Neural cell (in vitro differentiated cells): ENCODE results near the gene GAS5. TPM values are rescaled to one million over a fixed set of nuclear protein-coding genes. Genes with fewer than 3 reads are reported as not detected.

ENCODE experiments used
- H2AFZ ChIP-seq: fragments of 200-600, 300-800 bp; sonication (generic), shearing (Covaris generic); 2 replicates; pipeline ENCODE4 v1.6.0; 2014; ENCODE audit warnings: low read depth, mild to moderate bottlenecking, antibody characterized with exemption, low read length, moderate library complexity
- H3F3A ChIP-seq: fragments of 200-600 bp; shearing (Covaris generic); 2 replicates; pipeline ENCODE4 v1.6.1; 2016; ENCODE audit warnings: mild to moderate bottlenecking, moderate library complexity, mixed read lengths, antibody characterized with exemption, low read length; ENCODE audit not compliant: insufficient read depth, poor library complexity, severe bottlenecking
- H3K27ac ChIP-seq: fragments of 200-600, 300-800 bp; sonication (generic), shearing (Covaris generic); 2 replicates; pipeline ENCODE4 v1.5.1; 2014; ENCODE audit warnings: mild to moderate bottlenecking, low read length, moderate library complexity
- H3K27me3 ChIP-seq: fragments of 300-800, 200-600 bp; sonication (generic), shearing (Covaris generic); 2 replicates; pipeline ENCODE4 v1.6.0; 2014; ENCODE audit warnings: mild to moderate bottlenecking, low read depth, low read length, moderate library complexity; ENCODE audit not compliant: insufficient read depth
- H3K36me3 ChIP-seq: fragments of 300-800, 200-600 bp; sonication (generic), shearing (Covaris generic); 2 replicates; pipeline ENCODE4 v1.5.1; 2014; ENCODE audit warnings: mild to moderate bottlenecking, antibody characterized with exemption, low read length, moderate library complexity; ENCODE audit not compliant: insufficient read depth
- H3K4me2 ChIP-seq: fragments of 300-800, 200-600 bp; sonication (generic), shearing (Covaris generic); 2 replicates; pipeline ENCODE4 v1.6.0; 2014; ENCODE audit warnings: mild to moderate bottlenecking, low read length
- H3K4me3 ChIP-seq: fragments of 300-800, 200-600 bp; sonication (generic), shearing (Covaris generic); 2 replicates; pipeline ENCODE4 v1.5.1; 2014; ENCODE audit warnings: mild to moderate bottlenecking, low read length, moderate library complexity
- H3K79me2 ChIP-seq: fragments of 200-600 bp; shearing (Covaris generic); replicated peaks from 2 replicates; pipeline ENCODE4 v1.6.0; 2014; ENCODE audit warnings: mild to moderate bottlenecking, low read length, moderate library complexity; ENCODE audit not compliant: insufficient read depth
- H3K9ac ChIP-seq: fragments of 300-800, 200-600 bp; sonication (generic), shearing (Covaris generic); 2 replicates; pipeline ENCODE4 v1.6.1; 2016; ENCODE audit warnings: mild to moderate bottlenecking, low read length, mixed read lengths
- H3K9me2 ChIP-seq: fragments of 200-600 bp; shearing (Covaris generic); 2 replicates; pipeline ENCODE4 v1.6.1; 2016; ENCODE audit warnings: mild to moderate bottlenecking, low read length, mixed read lengths; ENCODE audit not compliant: insufficient read depth
- H3K9me3 ChIP-seq: fragments of 200-600, 300-800 bp; sonication (generic), shearing (Covaris generic); 2 replicates; pipeline ENCODE4 v1.6.1; 2016; ENCODE audit warnings: mild to moderate bottlenecking, mixed run types, low read length, moderate library complexity, mixed read lengths
- H4K20me1 ChIP-seq: fragments of 200-600 bp; shearing (Covaris generic); 2 replicates; pipeline ENCODE4 v1.6.1; 2016; ENCODE audit warnings: mild to moderate bottlenecking, mixed run types; ENCODE audit not compliant: insufficient read depth
- EP300 ChIP-seq: fragments of 450-650 bp; conservative IDR thresholded peaks from 2 replicates; pipeline ENCODE4 v1.6.1; 2014; ENCODE audit warnings: antibody characterized with exemption, mild to moderate bottlenecking, moderate library complexity; ENCODE audit not compliant: poor library complexity, severe bottlenecking
- EZH2 ChIP-seq: fragments of 200-600, 300-800 bp; shearing (Covaris generic), sonication (generic); IDR thresholded peaks from 2 replicates; pipeline ENCODE4 v1.6.1; 2014; ENCODE audit warnings: antibody characterized with exemption, low read length, borderline replicate concordance, mild to moderate bottlenecking; ENCODE audit not compliant: insufficient read depth, poor library complexity, severe bottlenecking
- MXI1 ChIP-seq: fragments of 450-650 bp; conservative IDR thresholded peaks from 2 replicates; pipeline ENCODE4 v1.6.1; 2014; ENCODE audit warnings: antibody characterized with exemption, mild to moderate bottlenecking; ENCODE audit not compliant: poor library complexity, severe bottlenecking
- POLR2AphosphoS5 ChIP-seq: IDR thresholded peaks from 2 replicates; pipeline ENCODE4 v1.6.1; 2012
- RAD21 ChIP-seq: fragments of 450-650 bp; conservative IDR thresholded peaks from 2 replicates; pipeline ENCODE4 v1.6.1; 2014; ENCODE audit warnings: antibody characterized with exemption, mild to moderate bottlenecking, moderate library complexity
- SMC3 ChIP-seq: fragments of 450-650 bp; conservative IDR thresholded peaks from 2 replicates; pipeline ENCODE4 v1.6.1; 2014; ENCODE audit warnings: antibody characterized with exemption, mild to moderate bottlenecking, moderate library complexity; ENCODE audit not compliant: poor library complexity
- TAF1 ChIP-seq: IDR thresholded peaks from 2 replicates; pipeline ENCODE4 v1.6.1; 2012; ENCODE audit warnings: low read depth
- polyA plus RNA-seq: library from polyadenylated mRNA; depleted of rRNA; stranded (reverse); fragments of >200 nt; gene quantifications from 2 replicates; pipeline ENCODE4 v1.2.3, GENCODE V29; 2014
- TF ChIP-seq, protein P1 (sequence below): fragments of 450-650 bp; IDR thresholded peaks from 2 replicates; pipeline ENCODE4 v1.5.1; 2014; ENCODE audit warnings: antibody characterized with exemption, mild to moderate bottlenecking, moderate library complexity; ENCODE audit not compliant: poor library complexity, severe bottlenecking
- TF ChIP-seq, protein P2 (sequence below): IDR thresholded peaks from 2 replicates; pipeline ENCODE4 v1.6.1; 2012; ENCODE audit warnings: borderline replicate concordance

GAS5 gene
- polyA plus RNA-seq, 1 donor from 2014 or later: 1,182 TPM

DNA sequence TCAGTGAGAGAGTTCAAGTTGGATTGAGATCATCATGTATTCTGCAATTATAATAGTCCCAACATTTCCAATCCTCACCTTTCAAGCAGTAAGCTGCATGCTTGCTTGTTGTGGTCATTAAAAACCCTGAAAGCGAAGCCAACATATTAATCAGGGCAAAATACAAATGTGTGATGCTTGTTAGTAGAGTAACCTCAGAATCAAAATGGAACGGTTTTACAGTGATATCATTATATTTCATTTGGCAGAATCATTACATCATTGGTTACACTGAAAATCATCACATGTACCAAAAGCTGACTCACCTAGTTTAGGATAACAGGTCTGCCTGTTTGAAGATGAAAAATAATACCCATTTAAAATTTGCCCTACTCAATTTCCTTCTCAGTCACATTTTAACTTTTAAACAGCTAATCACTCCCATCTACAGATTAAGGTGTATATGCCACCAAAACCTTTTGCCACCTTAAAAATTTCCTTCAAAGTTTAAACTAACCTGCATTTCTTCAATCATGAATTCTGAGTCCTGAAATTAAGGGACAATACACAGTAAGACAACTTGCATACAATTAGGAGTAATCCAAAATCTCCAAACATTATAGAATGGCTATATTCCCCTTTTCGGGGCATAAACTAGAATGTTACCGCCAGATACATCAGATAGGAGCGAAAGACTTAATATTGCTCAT is 3.5 kb downstream of the GAS5 start:
- TF ChIP-seq EZH2 (no peak), EP300 (no peak), POLR2AphosphoS5 (no peak)
- TF ChIP-seq, protein P1, sequence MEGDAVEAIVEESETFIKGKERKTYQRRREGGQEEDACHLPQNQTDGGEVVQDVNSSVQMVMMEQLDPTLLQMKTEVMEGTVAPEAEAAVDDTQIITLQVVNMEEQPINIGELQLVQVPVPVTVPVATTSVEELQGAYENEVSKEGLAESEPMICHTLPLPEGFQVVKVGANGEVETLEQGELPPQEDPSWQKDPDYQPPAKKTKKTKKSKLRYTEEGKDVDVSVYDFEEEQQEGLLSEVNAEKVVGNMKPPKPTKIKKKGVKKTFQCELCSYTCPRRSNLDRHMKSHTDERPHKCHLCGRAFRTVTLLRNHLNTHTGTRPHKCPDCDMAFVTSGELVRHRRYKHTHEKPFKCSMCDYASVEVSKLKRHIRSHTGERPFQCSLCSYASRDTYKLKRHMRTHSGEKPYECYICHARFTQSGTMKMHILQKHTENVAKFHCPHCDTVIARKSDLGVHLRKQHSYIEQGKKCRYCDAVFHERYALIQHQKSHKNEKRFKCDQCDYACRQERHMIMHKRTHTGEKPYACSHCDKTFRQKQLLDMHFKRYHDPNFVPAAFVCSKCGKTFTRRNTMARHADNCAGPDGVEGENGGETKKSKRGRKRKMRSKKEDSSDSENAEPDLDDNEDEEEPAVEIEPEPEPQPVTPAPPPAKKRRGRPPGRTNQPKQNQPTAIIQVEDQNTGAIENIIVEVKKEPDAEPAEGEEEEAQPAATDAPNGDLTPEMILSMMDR: no peak
- peaks cover 6% of the 10 kb centered on the region for H3K36me3 ChIP-seq
- H3K79me2 ChIP-seq: peaks cover 21% of the 10 kb centered on the region
- no peak overlapping the region for H2AFZ ChIP-seq
- H3K27ac ChIP-seq: no peak overlapping the region
- peaks cover 7% of the 10 kb centered on the region for H3F3A ChIP-seq
- no peaks in the 10 kb centered on the region for H3K27me3 ChIP-seq
- no peaks in the 10 kb centered on the region for H3K9me3 ChIP-seq
- no peaks in the 10 kb centered on the region for H4K20me1 ChIP-seq
- peak overlapping the region; percentile 12 for H3K4me3 ChIP-seq
- H3K4me2 ChIP-seq: no peak overlapping the region
- H3K9ac ChIP-seq: no peak overlapping the region
- no peaks in the 10 kb centered on the region for H3K9me2 ChIP-seq

DNA sequence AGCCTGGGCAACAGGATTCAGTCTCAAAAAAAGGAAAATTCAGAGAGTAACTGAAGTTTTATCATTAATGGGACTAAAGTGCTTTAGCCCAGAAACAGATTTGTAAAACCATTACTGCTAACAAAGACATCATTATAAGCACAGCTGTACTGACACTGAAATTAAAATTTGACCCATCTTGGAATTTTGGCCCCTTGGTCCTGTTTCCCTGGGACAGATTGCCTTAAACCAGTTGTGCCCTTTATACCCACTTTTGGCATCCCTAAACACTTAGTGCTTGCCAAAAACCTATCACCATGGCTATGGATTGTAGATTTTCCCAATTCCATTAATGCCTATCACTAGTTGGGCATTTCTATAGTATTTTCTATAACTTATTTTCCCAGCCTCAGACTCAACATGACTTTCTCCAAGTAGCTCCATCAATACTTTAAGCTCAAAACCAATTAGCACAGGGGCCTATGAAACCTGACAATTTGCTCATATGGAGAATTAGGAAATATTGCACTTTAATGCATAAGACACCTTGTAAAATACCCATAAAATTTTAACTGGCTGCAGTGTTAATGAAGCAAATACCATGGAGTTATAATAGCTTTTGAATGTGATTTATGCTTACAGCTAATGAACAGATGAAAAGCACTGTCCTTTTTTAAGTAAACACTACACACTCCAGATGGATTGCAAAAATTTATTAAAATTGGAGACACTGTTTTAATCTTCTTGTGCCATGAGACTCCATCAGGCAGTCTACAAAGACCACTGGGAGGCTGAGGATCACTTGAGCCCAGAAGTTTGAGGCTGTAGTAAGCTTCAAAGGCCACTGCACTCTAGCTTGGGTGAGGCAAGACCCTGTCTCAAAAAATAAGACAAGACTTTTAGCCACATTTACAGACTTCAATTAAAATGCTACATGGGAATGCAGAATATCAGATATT is 4.3 kb downstream of the GAS5 start:
- Histone ChIP-seq H3K27ac (no peak overlapping the region), H3F3A (peaks cover 7% of the 10 kb centered on the region), H3K36me3 (peaks cover 6% of the 10 kb centered on the region), H3K79me2 (peaks cover 21% of the 10 kb centered on the region), H3K9me3 (no peaks in the 10 kb centered on the region), H3K27me3 (no peaks in the 10 kb centered on the region), H3K9me2 (no peaks in the 10 kb centered on the region), H3K4me3 (no peak overlapping the region), H4K20me1 (no peaks in the 10 kb centered on the region), H3K9ac (no peak overlapping the region), H3K4me2 (no peak overlapping the region), H2AFZ (no peak overlapping the region)
- no peak for TF ChIP-seq SMC3
- TF ChIP-seq EZH2: no peak
- TF ChIP-seq RAD21: no peak
- no peak for TF ChIP-seq EP300
- TF ChIP-seq TAF1: no peak
- TF ChIP-seq, protein P2, sequence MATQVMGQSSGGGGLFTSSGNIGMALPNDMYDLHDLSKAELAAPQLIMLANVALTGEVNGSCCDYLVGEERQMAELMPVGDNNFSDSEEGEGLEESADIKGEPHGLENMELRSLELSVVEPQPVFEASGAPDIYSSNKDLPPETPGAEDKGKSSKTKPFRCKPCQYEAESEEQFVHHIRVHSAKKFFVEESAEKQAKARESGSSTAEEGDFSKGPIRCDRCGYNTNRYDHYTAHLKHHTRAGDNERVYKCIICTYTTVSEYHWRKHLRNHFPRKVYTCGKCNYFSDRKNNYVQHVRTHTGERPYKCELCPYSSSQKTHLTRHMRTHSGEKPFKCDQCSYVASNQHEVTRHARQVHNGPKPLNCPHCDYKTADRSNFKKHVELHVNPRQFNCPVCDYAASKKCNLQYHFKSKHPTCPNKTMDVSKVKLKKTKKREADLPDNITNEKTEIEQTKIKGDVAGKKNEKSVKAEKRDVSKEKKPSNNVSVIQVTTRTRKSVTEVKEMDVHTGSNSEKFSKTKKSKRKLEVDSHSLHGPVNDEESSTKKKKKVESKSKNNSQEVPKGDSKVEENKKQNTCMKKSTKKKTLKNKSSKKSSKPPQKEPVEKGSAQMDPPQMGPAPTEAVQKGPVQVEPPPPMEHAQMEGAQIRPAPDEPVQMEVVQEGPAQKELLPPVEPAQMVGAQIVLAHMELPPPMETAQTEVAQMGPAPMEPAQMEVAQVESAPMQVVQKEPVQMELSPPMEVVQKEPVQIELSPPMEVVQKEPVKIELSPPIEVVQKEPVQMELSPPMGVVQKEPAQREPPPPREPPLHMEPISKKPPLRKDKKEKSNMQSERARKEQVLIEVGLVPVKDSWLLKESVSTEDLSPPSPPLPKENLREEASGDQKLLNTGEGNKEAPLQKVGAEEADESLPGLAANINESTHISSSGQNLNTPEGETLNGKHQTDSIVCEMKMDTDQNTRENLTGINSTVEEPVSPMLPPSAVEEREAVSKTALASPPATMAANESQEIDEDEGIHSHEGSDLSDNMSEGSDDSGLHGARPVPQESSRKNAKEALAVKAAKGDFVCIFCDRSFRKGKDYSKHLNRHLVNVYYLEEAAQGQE: no peak
- TF ChIP-seq POLR2AphosphoS5: no peak
- TF ChIP-seq, protein P1: no peak
- no peak for TF ChIP-seq MXI1
